Fibroblast of lung (primary cell): Measurements from ENCODE around the gene AK8.

Experiments used
- CTCF ChIP-seq, 2 donors: IDR thresholded peaks in 1 of 2; conservative IDR thresholded peaks in 1 of 2; 1 replicate in 1 of 2; 2 replicates in 1 of 2; pipeline ENCODE4 v1.5.1; 2011 to 2012; ENCODE audit warnings: low read length in 2 of 2, control low read depth in 1 of 2, inconsistent platforms in 1 of 2, low read depth in 1 of 2, mild to moderate bottlenecking in 1 of 2
- EZH2 ChIP-seq: IDR thresholded peaks from 2 replicates; pipeline ENCODE4 v1.5.1; 2012; ENCODE audit warnings: low read length, control low read depth, mild to moderate bottlenecking; ENCODE audit errors: missing control alignments

GRCh38 chr9:132683873-132684272, 194.2 kb downstream of the AK8 start:
- TF ChIP-seq CTCF (conservative IDR thresholded peaks at IDR 0.05 in 1 of 2, IDR thresholded peaks at IDR 0.05 in 1 of 2; ENCODE audit: low read depth in 1 of 2, low read length in 2 of 2): no peak
- no peak for TF ChIP-seq EZH2
